Tibial nerve (tissue), 4 donors: Measurements from ENCODE around the gene XYLT1. TPM values are rescaled to one million over a fixed set of nuclear protein-coding genes. Genes with fewer than 3 reads are reported as not detected.
A peak's percentile ranks its signal among the peaks of the same experiment; 100 is the strongest.
"Not testable (repeated sequence)": the region's sequence is repeated elsewhere in the genome, so short reads cannot be mapped to it uniquely, and the experiment has no call there.

ENCODE experiments used
- DNase-seq, 2 donors: peaks; one replicate each; pipeline ENCODE4 v3.0.0-alpha.2; 2019; ENCODE audit warnings: low spot score in 2 of 2
- H3K27ac ChIP-seq, 4 donors: fragments of 200-600 bp; sonication (generic) in 3 of 4; one replicate each; pipeline ENCODE4 v1.5.1; 2017 to 2019; ENCODE audit warnings: mild to moderate bottlenecking in 1 of 4
- H3K27me3 ChIP-seq, 2 donors: fragments of 200-600 bp; sonication (generic) in 1 of 2; one replicate each; pipeline versions ENCODE4 v1.5.1 to v1.6.0; 2017 to 2019
- H3K36me3 ChIP-seq, 3 donors: fragments of 200-600 bp; sonication (generic); one replicate each; pipeline ENCODE4 v1.5.1; 2018 to 2019
- H3K4me1 ChIP-seq, 4 donors: fragments of 200-600 bp; sonication (generic) in 3 of 4; one replicate each; pipeline ENCODE4 v1.5.1; 2017 to 2019
- H3K4me3 ChIP-seq, 4 donors: fragments of 200-600 bp; sonication (generic) in 3 of 4; one replicate each; pipeline ENCODE4 v1.5.1; 2017 to 2019; ENCODE audit warnings: mild to moderate bottlenecking in 1 of 4, moderate library complexity in 1 of 4
- H3K9me3 ChIP-seq, 4 donors: fragments of 200-600 bp; sonication (generic) in 3 of 4; one replicate each; pipeline ENCODE4 v1.5.1; 2017 to 2019
- EP300 ChIP-seq, 2 donors: sonication (generic); formaldehyde crosslinking; IDR thresholded peaks; one replicate each; pipeline ENCODE4 v1.6.1; 2017; ENCODE audit warnings: antibody characterized with exemption in 2 of 2, mild to moderate bottlenecking in 1 of 2
- POLR2A ChIP-seq, 2 donors: fragments of 450-650 bp; IDR thresholded peaks; one replicate each; pipeline ENCODE4 v1.6.1; 2017; ENCODE audit warnings: antibody characterized with exemption in 2 of 2, mild to moderate bottlenecking in 2 of 2, moderate library complexity in 2 of 2
- WGBS, 2 donors: methylation state at CpG; one replicate each; pipeline ENCODE4 v1.1.5; 2018; 5-methylcytosine and 5-hydroxymethylcytosine counted together
- total RNA-seq, 4 donors: library from RNA; depleted of rRNA; stranded (reverse); fragments of >200 nt; gene quantifications; one replicate each; pipeline ENCODE4 v1.1.0, GENCODE V29; 2016
- TF ChIP-seq, protein P1 (sequence below), 5 experiments: fragments of 200-600 bp in 3 of 5; fragments of 450-650 bp in 2 of 5; sonication (generic) in 3 of 5; IDR thresholded peaks; one replicate each; pipeline ENCODE4 v1.5.1; 2016 to 2019; ENCODE audit warnings: antibody characterized with exemption in 5 of 5, mild to moderate bottlenecking in 3 of 5, moderate library complexity in 2 of 5

Gene XYLT1
- total RNA-seq, 4 donors from 2014 or later = 13.8 to 23.1 (median 14.8) TPM

DNA sequence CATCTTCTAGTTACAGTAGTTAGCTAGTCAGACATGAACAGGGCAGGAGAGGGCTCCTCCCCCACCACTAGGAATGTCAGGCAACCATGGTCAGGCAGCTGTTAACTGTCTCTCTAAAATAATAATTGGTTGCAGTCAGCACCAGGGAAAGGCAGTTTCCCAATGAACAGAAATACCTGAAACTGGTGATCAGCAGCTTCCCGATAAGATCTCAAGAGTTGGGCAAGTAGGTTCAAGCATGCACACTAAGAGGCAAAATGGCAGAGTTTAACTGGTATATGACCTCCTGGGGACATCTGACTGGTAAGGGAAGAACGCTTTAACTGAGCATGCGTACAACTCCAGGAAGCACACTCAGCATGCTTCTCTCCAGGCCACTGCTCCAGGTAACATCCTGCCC, 12.6 kb upstream of the XYLT1 start:
- H3K27me3 ChIP-seq = no peaks in the 10 kb centered on the region
- no peaks in the 10 kb centered on the region for H3K9me3 ChIP-seq
- TF ChIP-seq POLR2A (IDR thresholded peaks at IDR 0.05) = no peak
- TF ChIP-seq, protein P1, sequence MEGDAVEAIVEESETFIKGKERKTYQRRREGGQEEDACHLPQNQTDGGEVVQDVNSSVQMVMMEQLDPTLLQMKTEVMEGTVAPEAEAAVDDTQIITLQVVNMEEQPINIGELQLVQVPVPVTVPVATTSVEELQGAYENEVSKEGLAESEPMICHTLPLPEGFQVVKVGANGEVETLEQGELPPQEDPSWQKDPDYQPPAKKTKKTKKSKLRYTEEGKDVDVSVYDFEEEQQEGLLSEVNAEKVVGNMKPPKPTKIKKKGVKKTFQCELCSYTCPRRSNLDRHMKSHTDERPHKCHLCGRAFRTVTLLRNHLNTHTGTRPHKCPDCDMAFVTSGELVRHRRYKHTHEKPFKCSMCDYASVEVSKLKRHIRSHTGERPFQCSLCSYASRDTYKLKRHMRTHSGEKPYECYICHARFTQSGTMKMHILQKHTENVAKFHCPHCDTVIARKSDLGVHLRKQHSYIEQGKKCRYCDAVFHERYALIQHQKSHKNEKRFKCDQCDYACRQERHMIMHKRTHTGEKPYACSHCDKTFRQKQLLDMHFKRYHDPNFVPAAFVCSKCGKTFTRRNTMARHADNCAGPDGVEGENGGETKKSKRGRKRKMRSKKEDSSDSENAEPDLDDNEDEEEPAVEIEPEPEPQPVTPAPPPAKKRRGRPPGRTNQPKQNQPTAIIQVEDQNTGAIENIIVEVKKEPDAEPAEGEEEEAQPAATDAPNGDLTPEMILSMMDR (IDR thresholded peaks at IDR 0.05) = no peak
- no peak for TF ChIP-seq EP300 (IDR thresholded peaks at IDR 0.05)
- DNase-seq = no peak
- no peaks in the 10 kb centered on the region for H3K4me1 ChIP-seq
- H3K4me3 ChIP-seq = no peak overlapping the region
- no peaks in the 10 kb centered on the region for H3K36me3 ChIP-seq
- 79 to 86% methylated on average over 3 of the region's 3 CpGs for WGBS, 2 donors
- no peak overlapping the region for H3K27ac ChIP-seq

GRCh38 chr16:17482341-17482740, 11.6 kb upstream of the XYLT1 start:
- H3K27me3 ChIP-seq, H3K36me3 ChIP-seq, DNase-seq, H3K4me3 ChIP-seq, H3K4me1 ChIP-seq, H3K27ac ChIP-seq, H3K9me3 ChIP-seq: not testable (repeated sequence)
- 80 to 92% methylated on average over 4 of the region's 4 CpGs for WGBS, 2 donors

GRCh38 chr16:17481736-17482135, 11.0 kb upstream of the XYLT1 start:
- peaks cover 0 to 2% (median 0%) of the 10 kb centered on the region in 4 donors for H3K4me1 ChIP-seq
- DNase-seq = no peak
- 85 to 94% methylated on average over 2 of the region's 2 CpGs for WGBS, 2 donors
- H3K27me3 ChIP-seq = no peaks in the 10 kb centered on the region
- H3K27ac ChIP-seq = no peak overlapping the region
- no peaks in the 10 kb centered on the region for H3K36me3 ChIP-seq
- no peaks in the 10 kb centered on the region for H3K9me3 ChIP-seq
- TF ChIP-seq POLR2A (IDR thresholded peaks at IDR 0.05) (no peak), EP300 (IDR thresholded peaks at IDR 0.05) (no peak)
- TF ChIP-seq, protein P1 (IDR thresholded peaks at IDR 0.05) = no peak
- H3K4me3 ChIP-seq = no peak overlapping the region

GRCh38 chr16:17477260-17477545, 6.4 kb upstream of the XYLT1 start:
- H3K9me3 ChIP-seq, H3K27me3 ChIP-seq, H3K4me3 ChIP-seq, H3K27ac ChIP-seq, H3K36me3 ChIP-seq, DNase-seq, H3K4me1 ChIP-seq: not testable (repeated sequence)
- WGBS, 2 donors = 90 to 93% methylated on average over 6 of the region's 6 CpGs

GRCh38 chr16:17476414-17477259, 5.9 kb upstream of the XYLT1 start:
- Histone ChIP-seq H3K36me3 (no peaks in the 10 kb centered on the region), H3K27ac (no peak overlapping the region), H3K4me1 (peaks cover 0 to 14% (median 3%) of the 10 kb centered on the region in 4 donors), H3K4me3 (no peak overlapping the region), H3K27me3 (no peaks in the 10 kb centered on the region), H3K9me3 (no peaks in the 10 kb centered on the region)
- DNase-seq = peak in 1 of 2 donors; percentile 68
- TF ChIP-seq, protein P1 (IDR thresholded peaks at IDR 0.05) = peak; percentile 35 to 65 (median 56)
- no peak for TF ChIP-seq EP300 (IDR thresholded peaks at IDR 0.05)
- WGBS, 2 donors = 33 to 35% methylated on average over 11 of the region's 11 CpGs

- Histone ChIP-seq H3K9me3 (no peaks in the 10 kb centered on the region), H3K36me3 (no peaks in the 10 kb centered on the region), H3K27ac (no peak overlapping the region), H3K4me3 (no peak overlapping the region), H3K4me1 (peaks cover 0 to 23% (median 4%) of the 10 kb centered on the region in 4 donors), H3K27me3 (no peaks in the 10 kb centered on the region)
- TF ChIP-seq, protein P1 (IDR thresholded peaks at IDR 0.05) = no peak
- TF ChIP-seq POLR2A (IDR thresholded peaks at IDR 0.05) = no peak
- no peak for TF ChIP-seq EP300 (IDR thresholded peaks at IDR 0.05)
- no peak for DNase-seq
- 81 to 83% methylated on average over 7 of the region's 7 CpGs for WGBS, 2 donors
Measured at GRCh38 chr16:17475104-17475503, 4.3 kb upstream of the XYLT1 start.
